Fibroblast of the aortic adventitia (primary cell): ENCODE measurements around the gene PRKAR1B. TPM values are rescaled to one million over a fixed set of nuclear protein-coding genes. Genes with fewer than 3 reads are reported as not detected.

ENCODE experiments used
- DNase-seq: peaks from one replicate; pipeline ENCODE4 v3.0.0-alpha.2; 2010; ENCODE audit warnings: low read depth
- H3K4me3 ChIP-seq: 2 replicates; pipeline ENCODE4 v1.5.1; 2011; ENCODE audit warnings: low read depth, mild to moderate bottlenecking, control low read depth, low read length, moderate library complexity
- total RNA-seq: library from RNA; depleted of rRNA; stranded (reverse); fragments of >200 nt; gene quantifications from 2 replicates; pipeline ENCODE4 v1.2.3, GENCODE V29; 2012; ENCODE audit warnings: low replicate concordance
- TF ChIP-seq, protein P1 (sequence below): IDR thresholded peaks from 2 replicates; pipeline ENCODE4 v1.5.1; 2011; ENCODE audit warnings: mild to moderate bottlenecking, low read length, control low read depth, inconsistent platforms; ENCODE audit not compliant: insufficient read depth

PRKAR1B gene
- total RNA-seq, 1 donor, result 7.0 TPM

DNA sequence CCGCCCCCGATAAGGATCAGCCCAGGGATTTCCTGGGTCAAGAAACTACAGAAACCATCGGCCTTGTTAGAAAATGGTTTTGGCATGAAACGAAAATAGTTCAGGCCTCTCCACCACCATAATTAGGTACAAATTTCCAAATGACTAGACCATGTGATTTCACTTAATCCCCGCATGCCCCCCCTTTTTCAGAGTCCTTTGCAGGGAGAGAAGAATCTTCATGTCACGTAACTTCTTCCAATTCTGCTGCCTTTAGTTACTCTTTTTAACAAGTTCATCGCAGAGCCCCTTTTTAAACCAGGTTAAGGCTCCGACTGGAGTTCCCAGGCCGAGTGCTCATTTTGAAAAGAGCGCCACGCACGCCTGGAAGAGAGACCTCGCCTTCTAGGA, 210.9 kb downstream of the PRKAR1B start:
- no peak for DNase-seq
- TF ChIP-seq, protein P1, sequence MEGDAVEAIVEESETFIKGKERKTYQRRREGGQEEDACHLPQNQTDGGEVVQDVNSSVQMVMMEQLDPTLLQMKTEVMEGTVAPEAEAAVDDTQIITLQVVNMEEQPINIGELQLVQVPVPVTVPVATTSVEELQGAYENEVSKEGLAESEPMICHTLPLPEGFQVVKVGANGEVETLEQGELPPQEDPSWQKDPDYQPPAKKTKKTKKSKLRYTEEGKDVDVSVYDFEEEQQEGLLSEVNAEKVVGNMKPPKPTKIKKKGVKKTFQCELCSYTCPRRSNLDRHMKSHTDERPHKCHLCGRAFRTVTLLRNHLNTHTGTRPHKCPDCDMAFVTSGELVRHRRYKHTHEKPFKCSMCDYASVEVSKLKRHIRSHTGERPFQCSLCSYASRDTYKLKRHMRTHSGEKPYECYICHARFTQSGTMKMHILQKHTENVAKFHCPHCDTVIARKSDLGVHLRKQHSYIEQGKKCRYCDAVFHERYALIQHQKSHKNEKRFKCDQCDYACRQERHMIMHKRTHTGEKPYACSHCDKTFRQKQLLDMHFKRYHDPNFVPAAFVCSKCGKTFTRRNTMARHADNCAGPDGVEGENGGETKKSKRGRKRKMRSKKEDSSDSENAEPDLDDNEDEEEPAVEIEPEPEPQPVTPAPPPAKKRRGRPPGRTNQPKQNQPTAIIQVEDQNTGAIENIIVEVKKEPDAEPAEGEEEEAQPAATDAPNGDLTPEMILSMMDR, result no peak

DNA sequence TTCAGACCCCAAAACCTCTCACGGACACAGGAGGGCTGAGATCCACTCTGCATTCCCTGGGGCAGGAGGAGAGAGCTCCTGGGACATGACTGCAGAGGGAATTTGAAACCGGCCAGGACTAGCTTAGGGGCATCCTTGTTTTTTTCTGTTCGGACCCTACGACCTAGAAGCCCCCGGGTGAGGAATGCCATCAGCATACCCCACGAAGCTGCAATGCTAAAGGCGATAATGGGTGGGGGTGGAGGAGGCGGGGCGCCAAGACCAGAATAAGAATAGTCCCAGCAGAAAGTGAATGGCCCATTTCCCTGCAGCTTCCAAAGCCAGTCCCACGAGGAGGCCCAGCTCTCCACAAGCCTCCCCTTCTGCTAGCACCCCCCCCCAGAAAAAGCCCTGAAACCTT, 211.5 kb downstream of the PRKAR1B start:
- no peak for DNase-seq
- H3K4me3 ChIP-seq, result no peak overlapping the region
- TF ChIP-seq, protein P1, result no peak

More for the DNA sequence above, 210.9 kb downstream of the PRKAR1B start:
- H3K4me3 ChIP-seq, result no peak overlapping the region

DNA sequence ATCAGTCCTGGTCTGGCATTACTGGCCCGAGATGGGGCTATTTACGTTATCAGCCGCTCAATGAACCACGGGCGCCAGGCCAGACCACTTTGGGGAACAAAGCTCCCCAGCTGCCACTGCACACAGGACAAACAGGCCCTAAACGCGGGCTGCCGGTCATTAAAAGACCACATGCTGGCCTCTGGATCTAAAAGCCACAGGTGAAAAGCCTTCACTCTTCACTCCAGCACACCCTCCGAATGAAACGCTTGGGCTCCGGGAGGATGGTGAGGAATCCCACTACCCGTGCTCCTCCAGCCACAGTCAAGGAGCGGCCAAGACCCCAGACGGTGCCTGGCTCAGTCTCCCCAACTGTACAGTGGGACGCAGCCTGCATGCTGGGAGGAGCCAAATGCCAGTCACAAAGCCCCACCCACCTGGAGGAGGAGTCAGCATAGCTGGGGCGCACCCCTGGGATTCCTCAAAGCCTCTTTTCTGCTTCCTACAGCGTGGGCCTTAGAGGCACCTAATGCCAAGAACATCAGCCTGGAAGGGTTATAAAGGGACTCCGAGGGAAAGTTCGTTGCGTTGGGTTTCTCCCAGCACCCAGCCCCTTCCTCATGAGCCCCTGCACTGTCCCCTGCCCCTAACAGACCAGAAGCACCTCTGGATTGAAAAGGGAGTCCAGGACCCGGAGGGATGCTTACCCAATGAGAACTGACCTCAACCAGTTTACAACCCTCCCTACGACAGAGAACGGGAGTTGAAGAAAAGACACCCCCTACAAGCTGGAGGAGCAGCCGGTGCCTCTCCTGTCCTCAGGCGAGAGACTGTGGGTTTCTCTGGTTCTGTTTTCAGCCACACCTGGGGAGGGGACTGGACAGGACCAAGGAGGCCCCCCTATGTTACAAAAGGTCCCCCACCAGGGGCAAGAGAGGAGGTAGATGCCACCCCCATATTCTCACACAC, 212.2 kb downstream of the PRKAR1B start:
- TF ChIP-seq, protein P1, result no peak
- no peak for DNase-seq
- no peak overlapping the region for H3K4me3 ChIP-seq

DNA sequence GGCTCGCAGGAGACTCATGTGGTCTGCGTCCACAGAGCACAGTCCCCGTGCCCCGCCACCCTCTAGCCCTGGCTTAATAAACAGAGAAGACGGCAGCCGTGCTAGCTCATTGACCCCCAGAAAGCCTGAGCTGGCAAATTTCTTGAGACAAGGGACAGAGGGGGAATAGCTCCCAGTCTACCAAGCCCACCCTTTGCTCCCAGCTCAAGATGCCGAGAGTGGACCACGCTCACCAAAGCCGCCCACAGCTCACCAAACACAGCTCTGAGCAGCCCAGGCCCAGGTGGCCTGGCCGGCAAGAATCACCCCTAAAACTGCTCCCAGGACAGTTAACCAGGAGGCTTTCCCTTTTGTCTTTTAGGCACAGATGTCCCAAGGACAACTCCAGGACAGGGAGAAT, 212.8 kb downstream of the PRKAR1B start:
- no peak overlapping the region for H3K4me3 ChIP-seq
- TF ChIP-seq, protein P1, result no peak
- no peak for DNase-seq

DNA sequence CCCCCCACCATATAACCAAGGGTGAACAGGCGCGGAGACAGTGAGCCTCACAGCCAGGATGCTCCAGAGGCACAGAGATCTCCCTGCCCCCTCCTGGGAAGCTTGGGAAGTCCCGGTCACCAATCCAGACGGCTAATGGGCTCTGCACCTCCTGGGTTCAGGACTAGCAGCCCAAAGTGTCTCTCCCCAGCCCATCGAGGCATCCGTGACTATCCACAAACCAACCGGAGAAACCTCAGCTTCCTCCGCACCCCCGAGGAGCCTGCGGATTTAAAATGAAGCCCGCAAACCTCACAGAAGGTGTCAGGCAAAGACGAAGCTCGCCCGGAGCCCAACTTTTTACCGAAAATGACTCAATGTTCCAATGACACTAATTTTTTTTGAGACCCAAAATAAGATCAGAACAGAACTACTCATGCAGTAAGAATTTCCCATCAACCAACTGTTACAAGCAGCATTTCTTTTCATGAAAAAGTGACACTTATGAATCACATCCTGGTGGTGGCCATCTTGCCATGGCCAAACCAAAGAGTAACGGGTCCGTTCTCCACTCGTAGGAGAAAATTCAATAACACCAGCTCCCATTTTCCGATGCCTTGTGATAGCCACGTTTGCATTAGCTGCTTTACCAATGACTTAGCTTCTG, 213.4 kb downstream of the PRKAR1B start:
- no peak for DNase-seq
- H3K4me3 ChIP-seq, result no peak overlapping the region

DNA sequence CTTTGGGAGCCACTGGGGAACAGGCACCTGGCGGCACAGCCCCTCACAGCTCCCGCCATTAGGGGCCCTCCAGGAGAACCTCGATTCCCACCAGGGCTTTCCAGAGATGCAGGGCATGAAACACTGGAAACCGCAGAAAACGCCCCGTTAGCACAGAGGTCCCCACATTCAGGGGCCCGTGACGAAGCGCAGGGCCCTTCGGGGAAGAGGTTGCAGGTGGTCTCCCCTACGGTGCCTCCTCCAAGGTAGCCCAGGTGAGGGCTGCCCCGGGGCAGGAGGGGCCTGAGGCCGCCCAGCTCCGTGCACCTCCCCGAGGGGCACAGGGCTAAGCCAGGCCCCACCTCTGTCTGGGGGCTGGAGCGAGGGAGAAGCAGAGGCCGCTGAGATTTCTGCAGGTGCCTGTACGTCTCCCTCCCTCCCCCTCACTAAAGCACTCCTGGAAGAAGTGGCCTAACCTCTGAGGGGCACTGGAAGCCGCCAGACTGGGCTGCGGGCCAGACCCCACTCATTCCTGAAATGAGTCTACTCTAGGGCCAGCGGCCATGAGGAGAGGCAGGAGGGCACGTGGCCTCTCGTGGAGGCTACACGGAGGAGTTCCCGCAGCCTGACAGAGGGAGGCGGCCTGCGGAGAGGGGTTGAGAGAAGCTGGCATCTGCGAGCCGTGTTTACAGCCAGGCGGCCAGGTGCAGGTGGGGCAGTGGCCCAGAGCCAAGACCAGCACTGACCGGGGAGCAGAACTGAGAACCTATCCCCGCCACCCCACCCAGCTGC, 214.4 kb downstream of the PRKAR1B start:
- no peak overlapping the region for H3K4me3 ChIP-seq
- no peak for DNase-seq
- TF ChIP-seq, protein P1, result no peak

More for the DNA sequence above, 213.4 kb downstream of the PRKAR1B start:
- TF ChIP-seq, protein P1, result no peak
